ENCODE results near the gene LRRC1. TPM values are rescaled to one million over a fixed set of nuclear protein-coding genes. Genes with fewer than 3 reads are reported as not detected.

Gene LRRC1
- total and polyA plus RNA-seq, 2 of the 8 experiments (the other 6 are each of a cell fraction or from before 2014, with no cell fraction given) = 6.7 to 15.9 TPM

DNA sequence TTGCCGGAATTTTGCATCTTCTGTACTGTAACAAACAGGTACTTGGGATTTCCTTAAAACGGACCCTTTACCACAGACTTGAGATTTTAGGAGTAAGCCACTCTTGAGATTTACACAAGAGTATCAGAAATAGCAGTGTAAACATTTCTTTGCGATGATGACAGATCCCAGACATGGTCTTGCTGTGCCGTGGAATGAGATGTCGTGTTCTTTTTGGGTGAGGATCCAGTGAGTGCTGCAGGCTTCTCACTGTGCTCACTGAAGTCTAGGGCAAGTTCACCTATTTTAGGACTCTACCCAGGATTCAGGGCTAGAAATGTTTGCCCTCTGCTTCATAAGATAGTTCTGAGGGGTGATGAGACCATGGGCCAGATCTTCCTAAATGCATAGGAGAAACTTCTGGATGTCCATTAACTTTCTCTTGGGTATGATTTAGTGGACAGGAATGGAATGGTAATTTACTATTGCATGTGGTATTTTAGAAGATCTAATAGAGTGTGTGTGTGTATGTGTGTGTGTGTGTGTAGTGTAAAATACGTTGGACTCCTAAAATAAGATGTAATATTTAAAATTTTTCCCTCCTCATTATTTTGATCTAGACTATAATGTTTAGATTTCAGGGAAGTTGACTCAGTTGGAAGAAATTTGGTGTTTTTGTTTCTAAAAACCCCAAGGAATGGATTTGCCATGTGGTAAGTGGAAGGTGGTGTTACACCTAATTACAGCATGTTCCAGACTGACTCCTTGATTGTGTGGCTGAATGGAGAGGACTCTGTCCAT is 8.5 kb downstream of the LRRC1 start (continued):
- TF ChIP-seq, protein P1, sequence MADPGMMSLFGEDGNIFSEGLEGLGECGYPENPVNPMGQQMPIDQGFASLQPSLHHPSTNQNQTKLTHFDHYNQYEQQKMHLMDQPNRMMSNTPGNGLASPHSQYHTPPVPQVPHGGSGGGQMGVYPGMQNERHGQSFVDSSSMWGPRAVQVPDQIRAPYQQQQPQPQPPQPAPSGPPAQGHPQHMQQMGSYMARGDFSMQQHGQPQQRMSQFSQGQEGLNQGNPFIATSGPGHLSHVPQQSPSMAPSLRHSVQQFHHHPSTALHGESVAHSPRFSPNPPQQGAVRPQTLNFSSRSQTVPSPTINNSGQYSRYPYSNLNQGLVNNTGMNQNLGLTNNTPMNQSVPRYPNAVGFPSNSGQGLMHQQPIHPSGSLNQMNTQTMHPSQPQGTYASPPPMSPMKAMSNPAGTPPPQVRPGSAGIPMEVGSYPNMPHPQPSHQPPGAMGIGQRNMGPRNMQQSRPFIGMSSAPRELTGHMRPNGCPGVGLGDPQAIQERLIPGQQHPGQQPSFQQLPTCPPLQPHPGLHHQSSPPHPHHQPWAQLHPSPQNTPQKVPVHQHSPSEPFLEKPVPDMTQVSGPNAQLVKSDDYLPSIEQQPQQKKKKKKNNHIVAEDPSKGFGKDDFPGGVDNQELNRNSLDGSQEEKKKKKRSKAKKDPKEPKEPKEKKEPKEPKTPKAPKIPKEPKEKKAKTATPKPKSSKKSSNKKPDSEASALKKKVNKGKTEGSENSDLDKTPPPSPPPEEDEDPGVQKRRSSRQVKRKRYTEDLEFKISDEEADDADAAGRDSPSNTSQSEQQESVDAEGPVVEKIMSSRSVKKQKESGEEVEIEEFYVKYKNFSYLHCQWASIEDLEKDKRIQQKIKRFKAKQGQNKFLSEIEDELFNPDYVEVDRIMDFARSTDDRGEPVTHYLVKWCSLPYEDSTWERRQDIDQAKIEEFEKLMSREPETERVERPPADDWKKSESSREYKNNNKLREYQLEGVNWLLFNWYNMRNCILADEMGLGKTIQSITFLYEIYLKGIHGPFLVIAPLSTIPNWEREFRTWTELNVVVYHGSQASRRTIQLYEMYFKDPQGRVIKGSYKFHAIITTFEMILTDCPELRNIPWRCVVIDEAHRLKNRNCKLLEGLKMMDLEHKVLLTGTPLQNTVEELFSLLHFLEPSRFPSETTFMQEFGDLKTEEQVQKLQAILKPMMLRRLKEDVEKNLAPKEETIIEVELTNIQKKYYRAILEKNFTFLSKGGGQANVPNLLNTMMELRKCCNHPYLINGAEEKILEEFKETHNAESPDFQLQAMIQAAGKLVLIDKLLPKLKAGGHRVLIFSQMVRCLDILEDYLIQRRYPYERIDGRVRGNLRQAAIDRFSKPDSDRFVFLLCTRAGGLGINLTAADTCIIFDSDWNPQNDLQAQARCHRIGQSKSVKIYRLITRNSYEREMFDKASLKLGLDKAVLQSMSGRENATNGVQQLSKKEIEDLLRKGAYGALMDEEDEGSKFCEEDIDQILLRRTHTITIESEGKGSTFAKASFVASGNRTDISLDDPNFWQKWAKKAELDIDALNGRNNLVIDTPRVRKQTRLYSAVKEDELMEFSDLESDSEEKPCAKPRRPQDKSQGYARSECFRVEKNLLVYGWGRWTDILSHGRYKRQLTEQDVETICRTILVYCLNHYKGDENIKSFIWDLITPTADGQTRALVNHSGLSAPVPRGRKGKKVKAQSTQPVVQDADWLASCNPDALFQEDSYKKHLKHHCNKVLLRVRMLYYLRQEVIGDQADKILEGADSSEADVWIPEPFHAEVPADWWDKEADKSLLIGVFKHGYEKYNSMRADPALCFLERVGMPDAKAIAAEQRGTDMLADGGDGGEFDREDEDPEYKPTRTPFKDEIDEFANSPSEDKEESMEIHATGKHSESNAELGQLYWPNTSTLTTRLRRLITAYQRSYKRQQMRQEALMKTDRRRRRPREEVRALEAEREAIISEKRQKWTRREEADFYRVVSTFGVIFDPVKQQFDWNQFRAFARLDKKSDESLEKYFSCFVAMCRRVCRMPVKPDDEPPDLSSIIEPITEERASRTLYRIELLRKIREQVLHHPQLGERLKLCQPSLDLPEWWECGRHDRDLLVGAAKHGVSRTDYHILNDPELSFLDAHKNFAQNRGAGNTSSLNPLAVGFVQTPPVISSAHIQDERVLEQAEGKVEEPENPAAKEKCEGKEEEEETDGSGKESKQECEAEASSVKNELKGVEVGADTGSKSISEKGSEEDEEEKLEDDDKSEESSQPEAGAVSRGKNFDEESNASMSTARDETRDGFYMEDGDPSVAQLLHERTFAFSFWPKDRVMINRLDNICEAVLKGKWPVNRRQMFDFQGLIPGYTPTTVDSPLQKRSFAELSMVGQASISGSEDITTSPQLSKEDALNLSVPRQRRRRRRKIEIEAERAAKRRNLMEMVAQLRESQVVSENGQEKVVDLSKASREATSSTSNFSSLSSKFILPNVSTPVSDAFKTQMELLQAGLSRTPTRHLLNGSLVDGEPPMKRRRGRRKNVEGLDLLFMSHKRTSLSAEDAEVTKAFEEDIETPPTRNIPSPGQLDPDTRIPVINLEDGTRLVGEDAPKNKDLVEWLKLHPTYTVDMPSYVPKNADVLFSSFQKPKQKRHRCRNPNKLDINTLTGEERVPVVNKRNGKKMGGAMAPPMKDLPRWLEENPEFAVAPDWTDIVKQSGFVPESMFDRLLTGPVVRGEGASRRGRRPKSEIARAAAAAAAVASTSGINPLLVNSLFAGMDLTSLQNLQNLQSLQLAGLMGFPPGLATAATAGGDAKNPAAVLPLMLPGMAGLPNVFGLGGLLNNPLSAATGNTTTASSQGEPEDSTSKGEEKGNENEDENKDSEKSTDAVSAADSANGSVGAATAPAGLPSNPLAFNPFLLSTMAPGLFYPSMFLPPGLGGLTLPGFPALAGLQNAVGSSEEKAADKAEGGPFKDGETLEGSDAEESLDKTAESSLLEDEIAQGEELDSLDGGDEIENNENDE (IDR thresholded peaks at IDR 0.05; ENCODE audit: insufficient replicate concordance, low read length) = no peak
